ENCODE data around the gene B4GALNT3. TPM values are rescaled to one million over a fixed set of nuclear protein-coding genes. Genes with fewer than 3 reads are reported as not detected.

The B4GALNT3 gene
- total RNA-seq, 1 experiment from 2014 or later, result 2.3 TPM

- in situ Hi-C loops (cut with HindIII; ENCODE audit: low pct_unique_long_range_greater_than_20kb, low sequenced_read_pairs), result no loop called here
- H3K4me1 ChIP-seq (ENCODE audit: control insufficient read depth, insufficient read depth, low read length), result no peaks in the 10 kb centered on the region
- no peak for TF ChIP-seq POLR2AphosphoS5 (IDR thresholded peaks at IDR 0.05; ENCODE audit: low read depth, low read length)
- H3K36me3 ChIP-seq (ENCODE audit: control insufficient read depth, insufficient read depth, low read length), result no peaks in the 10 kb centered on the region
- intact Hi-C loops (cut with micrococcal nuclease; ENCODE audit: unreplicated experiment), result no loop called here
- DNase-seq (ENCODE audit: low read depth, low spot score) (no peak), ATAC-seq (no peak)
- H3K9me3 ChIP-seq (ENCODE audit: control insufficient read depth, insufficient read depth, low read depth, low read length), result no peaks in the 10 kb centered on the region
- H3K4me3 ChIP-seq (ENCODE audit: low read depth in 2 of 2, low read length in 2 of 2), result no peak overlapping the region
- no TSS peak for BruUV-seq (replicated peaks)
- H3K27ac ChIP-seq (ENCODE audit: low read length), result no peak overlapping the region
- POLR2A ChIA-PET, result no interaction called here
- CTCF ChIA-PET, result interaction anchor here (0.6 to 0.7 kb wide), 2 partner anchors 20 to 124 kb away, joined by 3 to 4 read pairs; no protein-coding TSS in a partner anchor
- H3K27me3 ChIP-seq (ENCODE audit: control insufficient read depth, insufficient read depth, low read length), result no peaks in the 10 kb centered on the region
Observed at GRCh38 chr12:527241-527640, 67.5 kb downstream of the B4GALNT3 start.

DNA sequence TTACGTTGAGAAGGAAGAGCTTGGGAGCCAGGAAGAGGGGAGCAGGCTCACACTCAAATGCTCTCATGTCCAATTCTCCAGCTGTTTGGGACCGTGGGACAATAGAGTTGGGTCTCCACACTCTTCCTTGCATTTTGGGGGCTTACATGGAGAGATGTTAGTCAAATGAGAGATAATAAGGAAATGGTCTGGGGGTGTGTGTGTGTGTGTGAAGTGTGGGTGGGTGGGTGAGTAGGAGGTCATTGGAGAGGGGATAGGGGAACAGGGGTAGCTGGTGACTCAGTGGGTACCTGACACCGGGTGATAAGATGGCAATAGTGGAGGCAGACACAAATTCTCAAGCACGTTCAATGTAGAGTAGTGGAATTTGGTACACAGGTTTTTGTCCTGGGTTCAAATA is 68.0 kb downstream of the B4GALNT3 start:
- DNase-seq (ENCODE audit: low read depth, low spot score), result no peak
- no peak for TF ChIP-seq SIN3A (IDR thresholded peaks at IDR 0.05; ENCODE audit: borderline replicate concordance, insufficient read depth, low read depth, low read length)
- no peak for TF ChIP-seq POLR2AphosphoS5 (IDR thresholded peaks at IDR 0.05; ENCODE audit: low read depth, low read length)
- TF ChIP-seq TCF7L2 (IDR thresholded peaks at IDR 0.05; ENCODE audit: low read depth, low read length), result no peak
- ATAC-seq, result no peak
- intact Hi-C loops (cut with micrococcal nuclease; ENCODE audit: unreplicated experiment), result no loop called here
- in situ Hi-C loops (cut with HindIII; ENCODE audit: low pct_unique_long_range_greater_than_20kb, low sequenced_read_pairs), result no loop called here
- no peaks in the 10 kb centered on the region for H3K4me1 ChIP-seq (ENCODE audit: control insufficient read depth, insufficient read depth, low read length)
- H3K9me3 ChIP-seq (ENCODE audit: control insufficient read depth, insufficient read depth, low read depth, low read length), result no peaks in the 10 kb centered on the region
- no peaks in the 10 kb centered on the region for H3K27me3 ChIP-seq (ENCODE audit: control insufficient read depth, insufficient read depth, low read length)
- no peaks in the 10 kb centered on the region for H3K36me3 ChIP-seq (ENCODE audit: control insufficient read depth, insufficient read depth, low read length)
- no peak overlapping the region for H3K27ac ChIP-seq (ENCODE audit: low read length)
- no peak overlapping the region for H3K4me3 ChIP-seq (ENCODE audit: low read depth in 2 of 2, low read length in 2 of 2)
- BruUV-seq (replicated peaks), result no TSS peak
- ChIA-PET POLR2A (no interaction called here), CTCF (interaction anchor here (0.7 kb wide), 1 partner anchor 125 kb away, joined by 4 read pairs; no protein-coding TSS in a partner anchor)

GRCh38 chr12:530308-530707 is 70.6 kb downstream of the B4GALNT3 start:
- ATAC-seq (no peak), DNase-seq (ENCODE audit: low read depth, low spot score) (no peak)
- intact Hi-C loops (cut with micrococcal nuclease; ENCODE audit: unreplicated experiment) (no loop called here), in situ Hi-C loops (cut with HindIII; ENCODE audit: low pct_unique_long_range_greater_than_20kb, low sequenced_read_pairs) (no loop called here)
- CTCF ChIA-PET, result no interaction called here
- no peak overlapping the region for H3K27ac ChIP-seq (ENCODE audit: low read length)
- H3K27me3 ChIP-seq (ENCODE audit: control insufficient read depth, insufficient read depth, low read length), result no peaks in the 10 kb centered on the region
- H3K4me1 ChIP-seq (ENCODE audit: control insufficient read depth, insufficient read depth, low read length), result no peaks in the 10 kb centered on the region
- no peak overlapping the region for H3K4me3 ChIP-seq (ENCODE audit: low read depth in 2 of 2, low read length in 2 of 2)
- H3K9me3 ChIP-seq (ENCODE audit: control insufficient read depth, insufficient read depth, low read depth, low read length), result no peaks in the 10 kb centered on the region
- no TSS peak for BruUV-seq (replicated peaks)
- TF ChIP-seq TCF7L2 (IDR thresholded peaks at IDR 0.05; ENCODE audit: low read depth, low read length), result no peak
- no peak for TF ChIP-seq REST (IDR thresholded peaks at IDR 0.05; ENCODE audit: insufficient read depth in 1 of 2, low read depth in 2 of 2, low read length in 1 of 2)
- no peak for TF ChIP-seq SIN3A (IDR thresholded peaks at IDR 0.05; ENCODE audit: borderline replicate concordance, insufficient read depth, low read depth, low read length)
- no peak for TF ChIP-seq POLR2AphosphoS5 (IDR thresholded peaks at IDR 0.05; ENCODE audit: low read depth, low read length)
- TF ChIP-seq, protein P1, sequence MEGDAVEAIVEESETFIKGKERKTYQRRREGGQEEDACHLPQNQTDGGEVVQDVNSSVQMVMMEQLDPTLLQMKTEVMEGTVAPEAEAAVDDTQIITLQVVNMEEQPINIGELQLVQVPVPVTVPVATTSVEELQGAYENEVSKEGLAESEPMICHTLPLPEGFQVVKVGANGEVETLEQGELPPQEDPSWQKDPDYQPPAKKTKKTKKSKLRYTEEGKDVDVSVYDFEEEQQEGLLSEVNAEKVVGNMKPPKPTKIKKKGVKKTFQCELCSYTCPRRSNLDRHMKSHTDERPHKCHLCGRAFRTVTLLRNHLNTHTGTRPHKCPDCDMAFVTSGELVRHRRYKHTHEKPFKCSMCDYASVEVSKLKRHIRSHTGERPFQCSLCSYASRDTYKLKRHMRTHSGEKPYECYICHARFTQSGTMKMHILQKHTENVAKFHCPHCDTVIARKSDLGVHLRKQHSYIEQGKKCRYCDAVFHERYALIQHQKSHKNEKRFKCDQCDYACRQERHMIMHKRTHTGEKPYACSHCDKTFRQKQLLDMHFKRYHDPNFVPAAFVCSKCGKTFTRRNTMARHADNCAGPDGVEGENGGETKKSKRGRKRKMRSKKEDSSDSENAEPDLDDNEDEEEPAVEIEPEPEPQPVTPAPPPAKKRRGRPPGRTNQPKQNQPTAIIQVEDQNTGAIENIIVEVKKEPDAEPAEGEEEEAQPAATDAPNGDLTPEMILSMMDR (IDR thresholded peaks at IDR 0.05), result no peak
- H3K36me3 ChIP-seq (ENCODE audit: control insufficient read depth, insufficient read depth, low read length), result no peaks in the 10 kb centered on the region
- POLR2A ChIA-PET, result no interaction called here
